NOMO-1 treated with dmso at 0.1 percent for 144 hours (cell line): ENCODE data around the gene CACNA2D3.

Experiments
- DNase-seq: peaks from one replicate; lab custom pipeline; 2025; ENCODE audit not compliant: unreplicated experiment; lab: John Stamatoyannopoulos, UW

Gene CACNA2D3

DNA sequence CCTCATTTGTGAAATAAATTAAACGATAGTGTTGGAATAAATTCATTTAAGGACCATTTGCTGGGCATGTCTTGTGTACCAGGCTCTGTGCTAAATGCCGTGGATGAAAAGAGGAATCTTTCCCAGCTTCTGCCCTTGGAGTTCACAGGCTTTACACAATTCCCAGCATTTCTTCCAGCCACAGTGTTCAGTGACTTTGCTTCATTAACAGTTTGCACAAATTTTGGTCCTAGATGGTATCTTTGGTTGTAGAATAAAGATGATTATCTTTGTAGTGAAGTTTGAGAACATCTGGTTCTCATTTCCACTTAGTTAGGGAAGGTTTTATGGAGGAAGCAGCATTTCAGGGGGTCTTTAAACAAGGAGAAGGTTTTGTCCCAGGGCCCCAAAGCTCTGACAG, 705.4 kb downstream of the CACNA2D3 start:
- no peak for DNase-seq

GRCh38 chr3:54830658-54831057, 708.3 kb downstream of the CACNA2D3 start:
- DNase-seq, result peak; percentile 1

GRCh38 chr3:54831112-54831511, 708.8 kb downstream of the CACNA2D3 start:
- no peak for DNase-seq

DNA sequence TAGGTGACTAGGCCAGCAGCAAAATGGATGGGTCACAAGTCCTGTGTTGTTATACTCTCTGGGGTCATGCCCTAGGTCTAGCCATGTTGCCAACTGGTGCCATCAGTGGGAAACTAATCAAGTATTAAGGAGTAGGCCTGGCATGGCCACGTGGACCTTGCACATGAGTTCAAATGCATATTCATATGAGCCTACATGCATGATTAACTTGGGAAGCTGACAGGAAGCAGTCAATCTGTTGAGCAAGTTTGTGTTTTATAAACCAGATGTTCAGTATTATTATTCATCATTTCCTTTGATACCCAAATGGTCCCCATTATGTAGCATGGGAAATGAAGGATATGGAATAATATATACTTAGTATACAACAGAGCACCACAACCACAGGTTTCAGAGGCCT, 710.5 kb downstream of the CACNA2D3 start:
- no peak for DNase-seq

DNA sequence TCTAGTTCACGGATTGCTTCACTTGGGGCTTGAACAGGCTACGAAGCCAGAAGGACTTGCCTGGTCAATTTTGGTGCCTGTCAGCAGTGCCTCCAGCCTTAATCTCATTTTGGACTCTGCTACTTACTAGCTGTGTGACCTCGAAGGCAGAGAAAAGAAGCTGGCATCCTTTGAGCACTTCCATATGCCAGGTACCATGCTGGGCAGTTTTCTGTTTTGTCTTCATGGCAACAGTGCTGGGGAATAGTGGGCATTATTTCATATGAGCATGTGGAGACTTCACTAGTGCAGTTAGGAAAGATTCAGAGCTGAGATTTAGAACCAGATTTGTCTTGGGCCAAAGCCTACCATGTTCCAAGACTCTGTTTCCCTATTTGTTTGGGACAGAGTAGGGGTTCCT, 713.3 kb downstream of the CACNA2D3 start:
- no peak for DNase-seq

DNA sequence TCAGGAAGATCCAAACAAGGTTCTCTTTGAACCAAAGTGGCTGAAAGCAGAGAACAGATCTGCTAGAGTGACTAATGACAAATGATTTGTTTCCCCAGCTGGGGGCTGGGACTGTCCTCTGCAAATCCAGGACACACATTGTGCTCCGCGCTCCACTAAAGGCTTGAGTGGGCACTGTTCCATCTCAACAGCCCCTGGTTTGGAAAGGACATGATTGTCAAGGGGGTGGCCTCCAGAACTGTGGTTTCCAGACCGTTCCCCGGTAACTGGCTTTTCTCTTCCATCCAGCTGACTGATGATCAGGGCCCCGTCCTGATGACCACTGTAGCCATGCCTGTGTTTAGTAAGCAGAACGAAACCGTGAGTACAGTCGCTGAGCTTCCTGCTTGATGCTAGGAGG, 714.5 kb downstream of the CACNA2D3 start:
- DNase-seq, result no peak

- DNase-seq, result no peak
These were observed 715.6 kb downstream of the CACNA2D3 start for GRCh38 chr3:54837964-54838363.

GRCh38 chr3:54841471-54841870, 719.1 kb downstream of the CACNA2D3 start:
- no peak for DNase-seq

DNA sequence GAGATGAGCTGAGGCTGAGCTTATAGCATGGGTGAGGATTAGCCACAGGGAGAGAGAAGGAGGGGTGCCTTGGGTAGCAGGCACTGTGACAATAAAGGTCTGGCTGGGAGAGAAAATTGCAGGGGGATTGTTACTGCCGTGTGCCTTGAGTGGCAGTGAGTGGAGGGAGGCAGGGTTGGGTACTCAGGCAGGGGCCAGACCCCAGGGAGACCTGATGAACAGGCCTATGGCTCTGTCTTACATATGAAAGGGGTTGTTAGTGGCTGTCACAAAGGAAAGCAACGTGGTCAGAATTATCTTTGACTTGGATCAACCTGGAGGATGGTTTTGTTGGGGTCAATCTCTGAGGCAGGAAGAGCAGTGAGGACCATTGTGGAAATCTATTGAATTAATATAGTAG, 721.0 kb downstream of the CACNA2D3 start:
- no peak for DNase-seq

DNA sequence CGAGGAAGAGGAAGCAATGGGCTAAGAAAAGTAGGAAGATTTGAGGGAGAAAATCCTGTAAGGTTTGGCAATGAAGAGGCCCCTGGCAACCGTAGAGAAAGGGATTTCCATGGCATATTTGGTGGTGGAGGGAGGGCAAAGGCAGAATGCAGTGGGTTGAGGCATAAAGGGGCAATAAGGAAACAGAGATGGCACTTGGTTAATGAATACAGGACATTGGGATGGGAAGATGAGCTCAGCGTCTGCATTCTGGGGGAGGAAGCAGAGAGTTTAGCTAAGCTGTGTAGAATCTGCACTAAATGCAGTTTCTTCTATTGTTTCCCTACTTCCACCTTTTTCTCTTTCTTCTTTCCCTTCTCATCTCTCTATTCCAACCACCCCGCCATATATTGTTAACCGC, 721.9 kb downstream of the CACNA2D3 start:
- DNase-seq, result no peak

DNA sequence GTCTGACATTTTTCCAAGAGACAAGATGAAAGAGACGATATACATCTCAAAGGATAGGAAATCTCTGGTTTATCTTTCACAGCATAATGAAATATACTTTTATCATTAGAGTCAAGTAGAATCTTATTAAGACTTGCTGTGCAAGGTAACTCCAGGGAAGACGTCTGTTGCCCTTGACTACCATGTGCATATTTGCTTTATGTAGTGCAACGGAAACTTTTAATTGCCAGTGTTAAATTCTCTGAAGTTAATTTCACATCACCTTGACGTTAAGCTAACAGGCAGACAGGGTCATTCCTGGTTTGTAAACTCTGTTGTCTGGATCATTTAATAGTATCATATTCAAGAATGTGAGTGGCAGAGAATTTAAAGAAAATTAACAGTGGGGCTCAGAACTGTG, 722.7 kb downstream of the CACNA2D3 start:
- no peak for DNase-seq

DNA sequence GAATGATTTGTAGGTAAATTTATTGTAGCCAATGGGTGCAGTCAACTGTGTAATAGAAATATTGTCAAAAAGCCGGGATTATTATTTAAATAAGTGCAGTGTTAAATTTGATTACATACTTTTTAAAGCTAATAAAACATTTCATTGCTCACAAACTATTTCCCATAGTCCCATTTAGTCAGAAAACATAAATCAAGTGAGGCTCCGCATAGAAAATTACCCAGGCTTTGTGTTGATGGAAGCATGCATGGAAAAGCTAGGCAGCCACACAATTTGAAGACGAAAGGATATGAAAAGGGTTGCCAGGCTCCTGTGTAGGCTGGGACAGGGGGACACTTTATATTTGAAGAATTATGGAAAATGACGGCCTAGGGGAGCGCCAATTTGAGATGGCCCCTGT, 723.2 kb downstream of the CACNA2D3 start:
- DNase-seq, result no peak

DNA sequence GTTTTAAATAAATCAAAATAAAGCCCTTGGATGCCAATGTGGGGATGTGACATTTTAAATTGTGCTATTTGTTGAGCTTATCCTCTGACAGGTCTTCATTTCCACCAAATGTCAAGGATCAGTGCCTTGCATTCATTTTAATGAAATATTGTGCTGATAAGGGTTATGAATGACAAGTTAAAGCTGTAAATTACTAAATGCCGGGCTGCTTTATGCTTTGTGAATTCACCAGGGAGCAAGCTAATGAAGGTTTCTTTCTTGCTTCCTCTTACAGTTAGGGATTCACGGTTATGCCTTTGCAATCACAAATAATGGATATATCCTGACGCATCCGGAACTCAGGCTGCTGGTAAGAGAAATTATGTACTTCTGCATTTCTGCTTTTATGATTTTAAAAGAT, 723.8 kb downstream of the CACNA2D3 start:
- peak; percentile 32 for DNase-seq

DNA sequence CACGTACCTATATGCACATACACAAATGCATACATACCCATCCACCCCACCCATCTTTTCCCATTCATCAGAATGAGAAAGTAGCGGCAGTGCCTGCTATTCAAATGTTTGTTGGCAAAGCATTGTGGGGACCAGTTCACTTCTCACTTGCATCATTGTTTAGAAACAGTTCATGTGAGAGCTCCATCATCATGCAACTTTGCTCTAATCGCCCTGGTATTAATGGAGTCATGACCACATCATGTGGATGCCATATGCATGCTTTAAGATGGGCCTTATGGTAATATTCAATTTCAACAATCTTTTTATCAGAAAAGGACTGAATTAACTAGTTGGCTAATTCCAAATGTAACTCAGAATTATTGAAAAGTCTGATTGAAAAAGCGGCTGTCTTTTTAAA, 725.0 kb downstream of the CACNA2D3 start:
- no peak for DNase-seq

DNA sequence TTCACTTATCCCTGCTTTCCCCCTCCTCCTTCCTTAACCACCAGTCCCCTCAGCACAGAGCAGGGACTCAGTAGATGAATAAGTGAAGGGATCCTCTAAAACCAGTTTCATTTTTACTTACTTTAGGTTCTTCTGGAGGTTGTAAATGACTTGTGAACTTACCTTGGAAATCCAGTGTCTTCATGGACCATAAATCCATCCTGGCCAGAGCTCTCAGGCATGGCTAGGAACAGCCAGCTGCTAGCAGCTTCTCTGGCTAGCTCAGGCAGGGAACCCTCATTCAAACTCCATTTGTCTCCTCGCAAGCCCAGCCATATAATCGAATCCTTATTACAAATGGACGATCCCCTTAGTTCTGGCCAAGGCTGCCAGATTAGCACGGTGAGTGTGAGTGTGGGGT, 727.0 kb downstream of the CACNA2D3 start:
- no peak for DNase-seq

DNA sequence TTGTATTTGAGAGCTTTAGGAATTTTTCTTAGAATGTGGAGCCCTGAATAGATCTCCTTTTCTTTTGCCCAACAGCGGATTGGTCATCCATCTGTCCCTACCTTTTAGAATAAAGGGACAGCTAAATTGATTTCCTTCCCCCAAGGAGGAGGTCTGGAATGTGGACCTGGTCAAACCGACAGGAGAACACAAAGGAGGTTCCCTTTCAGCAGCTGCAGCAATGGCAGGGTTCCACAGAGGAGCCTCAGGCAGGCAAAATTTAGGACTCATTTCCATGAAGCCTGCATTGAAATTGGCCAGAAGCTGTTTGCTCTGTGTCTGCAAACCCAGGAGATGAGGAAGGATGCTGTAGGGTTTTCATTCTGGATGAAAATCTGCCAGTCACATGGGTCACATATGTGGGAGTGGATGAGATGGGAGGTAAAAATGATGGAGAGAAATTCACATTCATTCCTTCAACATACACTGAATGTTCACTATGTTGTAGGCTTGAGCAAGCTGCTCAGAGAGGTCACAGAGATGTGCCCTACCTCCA, 728.2 kb downstream of the CACNA2D3 start:
- no peak for DNase-seq

- DNase-seq, result peak; percentile 21
These were observed 731.4 kb downstream of the CACNA2D3 start for GRCh38 chr3:54853573-54854404.

- DNase-seq, result no peak
These were observed 733.9 kb downstream of the CACNA2D3 start for GRCh38 chr3:54856271-54856670.

- DNase-seq, result no peak
These were observed 735.0 kb downstream of the CACNA2D3 start for GRCh38 chr3:54857343-54857742.

DNA sequence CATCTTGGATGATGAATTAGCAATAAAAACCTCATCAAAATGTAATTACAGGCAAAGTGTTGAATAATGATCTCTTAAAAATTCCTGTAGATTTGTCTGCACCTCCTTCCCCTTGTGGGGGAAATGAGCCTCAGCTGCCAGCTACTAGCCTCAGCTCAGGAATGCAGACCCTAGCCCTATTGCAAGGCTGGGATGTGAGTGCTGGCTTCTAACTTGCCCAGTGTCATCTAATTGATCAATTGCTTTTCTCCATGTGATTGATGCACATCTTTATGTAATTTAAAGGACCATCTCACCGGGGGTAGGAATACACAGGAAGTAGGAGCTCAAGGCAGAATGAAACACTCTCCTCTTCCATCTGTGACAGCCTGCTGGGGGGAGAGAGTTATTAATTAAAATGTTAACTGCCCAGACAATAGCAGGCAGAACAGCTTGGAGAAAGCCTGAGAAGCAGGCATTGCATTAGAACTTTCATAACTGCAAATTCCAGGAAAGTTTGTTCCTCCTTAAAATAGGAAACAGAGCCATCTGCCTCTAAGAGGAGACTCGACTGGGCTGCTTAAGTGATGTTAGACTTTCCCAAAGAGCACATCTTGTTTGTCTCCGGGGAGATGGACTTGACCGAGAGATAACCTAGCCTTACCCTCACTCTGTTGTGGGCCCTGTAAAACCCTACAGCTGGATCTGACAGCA, 735.9 kb downstream of the CACNA2D3 start:
- no peak for DNase-seq

- no peak for DNase-seq
These were observed 736.8 kb downstream of the CACNA2D3 start for GRCh38 chr3:54859184-54859583.
